GM19438 (cell line): ENCODE measurements around the gene MYL1.

Experiments used
- ATAC-seq: cut with Tn5 transposase; IDR thresholded peaks from one replicate; pipeline ENCODE4 v1.9.1; 2021; ENCODE audit warnings: low read depth; ENCODE audit not compliant: unreplicated experiment

Gene MYL1

DNA sequence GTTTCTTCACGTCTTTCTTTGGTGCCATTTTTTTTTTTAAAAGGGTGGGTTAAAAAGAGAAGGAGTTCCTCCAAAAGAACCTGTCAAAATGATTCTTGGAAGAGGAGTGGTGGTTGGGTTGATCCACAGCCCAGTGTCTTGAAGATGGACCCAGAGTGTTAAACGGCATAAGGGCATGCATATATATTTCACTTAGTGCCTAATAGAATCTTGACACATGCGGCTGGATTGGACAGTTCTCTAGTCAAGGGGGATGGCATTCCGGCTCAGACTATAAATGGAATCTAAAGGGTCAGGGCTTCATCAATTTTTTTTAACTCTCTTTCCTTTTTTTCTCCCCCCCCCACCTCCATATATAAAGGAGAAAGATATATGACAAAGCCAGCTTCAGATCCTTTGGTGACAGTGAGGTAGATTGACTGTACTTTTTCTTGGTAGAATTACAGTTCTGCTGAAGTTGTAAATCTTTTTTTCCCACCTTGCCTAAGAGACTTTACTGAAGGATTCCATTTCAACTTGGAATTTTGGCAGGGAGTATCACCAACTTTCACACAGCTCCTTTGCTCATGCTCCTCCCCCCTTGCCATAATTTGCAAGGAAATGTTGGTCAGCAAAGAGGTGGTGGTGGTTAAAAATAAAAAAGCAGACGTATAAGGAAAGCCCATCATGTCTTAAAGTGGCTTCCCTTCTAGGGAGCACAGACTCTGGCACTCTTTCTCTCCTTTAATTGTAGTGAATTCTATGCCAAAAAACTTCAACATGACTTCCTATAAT is at the start of gene MYL1:
MYL1 (minus strand) TSS at position 160 of the 774 bp plus-strand sequence; CDS start at position 28, 132 bp downstream.
- no peak for ATAC-seq

DNA sequence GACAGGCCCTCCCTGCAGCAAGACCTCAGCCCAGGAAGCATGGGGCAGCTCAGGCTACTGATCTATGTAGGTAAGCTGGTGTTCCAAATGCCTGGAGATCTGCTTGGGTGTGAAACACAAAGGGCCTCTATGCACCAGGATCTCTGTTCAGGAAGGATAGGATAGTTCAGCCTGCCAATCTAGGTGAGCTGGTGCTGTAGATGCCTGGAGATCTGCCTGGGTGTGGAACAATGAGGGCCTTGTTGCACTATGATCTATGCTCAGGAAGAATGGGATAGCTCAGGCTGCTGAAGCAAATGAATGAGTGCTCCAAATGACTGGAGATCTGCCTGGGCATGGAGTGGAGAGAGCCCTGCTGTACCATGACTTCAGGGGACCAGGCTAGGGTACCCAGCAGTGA is 48.9 kb upstream of the MYL1 start:
- ATAC-seq = no peak

DNA sequence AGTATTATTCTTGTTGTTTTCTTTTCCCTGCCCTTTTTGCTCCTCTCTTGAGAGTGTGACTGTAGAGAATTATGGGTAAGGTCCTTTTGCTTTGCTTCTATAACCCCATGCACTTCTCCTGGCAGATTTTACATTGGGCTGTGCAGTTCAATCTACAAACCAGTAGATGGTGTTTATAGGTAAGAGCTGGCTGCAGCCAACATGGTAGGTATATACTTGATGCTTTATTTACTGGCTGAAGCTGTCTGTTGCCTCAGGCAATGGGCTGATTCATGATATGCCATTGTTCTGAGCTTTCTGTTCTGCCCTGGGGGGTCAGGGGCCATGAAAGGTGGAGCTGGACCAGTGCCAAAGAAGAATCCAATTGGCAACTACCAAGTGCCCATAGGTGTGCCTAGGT is 48.3 kb upstream of the MYL1 start:
- ATAC-seq = no peak

- ATAC-seq = no peak
These were observed 45.4 kb upstream of the MYL1 start for GRCh38 chr2:210360412-210360811.

DNA sequence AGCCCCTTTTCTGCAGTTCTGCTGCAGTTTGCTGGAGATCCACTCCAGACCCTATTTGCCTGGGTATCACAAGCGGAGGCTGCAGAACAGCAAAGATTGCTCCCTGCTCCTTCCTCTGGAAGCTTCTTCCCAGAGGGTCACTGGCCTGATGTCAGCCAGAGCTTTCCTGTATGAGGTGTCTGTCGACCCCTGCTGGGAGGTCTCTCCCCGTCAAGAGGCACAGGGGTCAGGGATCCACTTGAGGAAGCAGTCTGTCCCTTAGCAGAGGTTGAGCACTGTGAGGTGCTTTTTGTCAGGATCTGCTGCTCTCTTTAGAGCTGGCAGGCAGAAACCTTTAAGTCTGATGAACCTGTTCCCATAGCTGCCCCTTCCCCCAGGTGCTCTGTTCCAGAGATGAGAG is 42.0 kb upstream of the MYL1 start:
- no peak for ATAC-seq

- ATAC-seq = no peak
These were observed 22.2 kb upstream of the MYL1 start for GRCh38 chr2:210337159-210337558.

GRCh38 chr2:210324906-210325305 is 9.9 kb upstream of the MYL1 start:
- ATAC-seq = no peak

DNA sequence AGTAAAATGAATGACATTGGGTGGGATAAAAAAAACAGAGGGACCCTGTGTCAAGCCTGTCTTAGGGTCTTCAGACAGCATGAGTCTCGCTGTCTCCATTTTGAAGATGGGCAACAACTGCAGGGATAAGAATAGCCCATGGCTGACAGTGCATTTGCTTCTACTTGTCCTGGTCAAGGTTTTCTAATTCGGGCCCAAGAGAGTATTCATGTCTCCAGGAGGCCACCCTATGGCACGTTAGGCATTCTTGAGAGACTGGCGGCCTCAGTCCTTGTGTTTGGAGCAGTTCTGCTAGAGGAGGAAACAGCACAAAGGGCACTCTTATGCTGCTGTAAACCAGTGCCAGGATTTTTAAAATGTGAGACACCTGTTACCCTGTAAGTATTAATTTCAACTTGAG is 9.5 kb upstream of the MYL1 start:
- no peak for ATAC-seq

- no peak for ATAC-seq
These were observed 8.0 kb upstream of the MYL1 start for GRCh38 chr2:210323003-210323402.

- no peak for ATAC-seq
These were observed 3.9 kb upstream of the MYL1 start for GRCh38 chr2:210318891-210319290.

DNA sequence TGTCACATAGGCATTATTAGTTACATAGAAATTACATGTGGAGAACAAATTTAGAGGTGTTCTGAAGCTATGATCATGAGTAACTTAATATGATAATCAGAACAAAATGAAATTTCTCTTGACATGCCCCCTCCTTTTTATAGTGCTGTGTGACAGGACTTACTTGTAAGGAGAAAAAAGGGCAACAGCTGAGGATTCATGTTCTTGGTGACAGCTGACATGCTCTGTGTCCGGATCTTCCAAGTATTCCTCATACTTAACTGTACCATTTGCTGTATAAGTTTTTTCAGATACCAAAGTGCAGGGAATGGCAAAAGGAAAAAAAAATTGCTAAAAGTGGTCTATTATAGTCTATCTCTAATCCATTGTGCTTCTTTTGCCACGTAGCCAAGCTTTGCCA is 3.5 kb upstream of the MYL1 start:
- ATAC-seq = no peak

GRCh38 chr2:210310550-210310949 is 4.4 kb downstream of the MYL1 start:
- no peak for ATAC-seq

DNA sequence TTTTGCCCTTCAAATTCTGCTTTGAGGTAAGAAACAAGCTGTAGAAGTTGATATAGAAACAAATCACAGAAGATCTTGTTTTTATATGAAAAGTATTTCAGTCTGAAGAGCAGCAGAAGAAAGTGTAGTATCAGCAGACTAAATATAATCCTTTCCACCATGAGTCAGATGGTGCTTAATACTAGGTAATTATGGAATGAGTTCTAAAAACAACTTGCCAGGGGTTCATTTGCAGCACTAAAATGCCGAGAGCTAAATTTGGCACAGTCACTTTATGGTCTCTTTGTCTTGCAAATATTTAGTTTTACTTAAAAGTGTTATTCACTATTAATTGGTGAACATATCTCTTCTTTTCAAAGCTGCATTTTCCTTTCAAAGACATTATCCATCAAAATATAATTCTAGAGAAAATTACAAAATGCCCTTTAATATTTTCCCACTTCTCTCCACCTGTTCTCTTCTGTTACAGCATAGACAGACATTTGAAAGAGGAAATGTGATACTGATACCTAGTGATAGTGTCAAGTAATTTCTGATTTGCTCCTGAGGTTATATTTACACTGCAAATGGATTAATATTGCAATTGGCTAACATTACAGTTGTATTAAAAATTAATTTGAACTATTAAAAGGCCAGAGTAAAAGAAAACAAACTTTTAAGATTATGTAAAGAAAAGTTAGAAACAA is 5.3 kb downstream of the MYL1 start:
- ATAC-seq = no peak

DNA sequence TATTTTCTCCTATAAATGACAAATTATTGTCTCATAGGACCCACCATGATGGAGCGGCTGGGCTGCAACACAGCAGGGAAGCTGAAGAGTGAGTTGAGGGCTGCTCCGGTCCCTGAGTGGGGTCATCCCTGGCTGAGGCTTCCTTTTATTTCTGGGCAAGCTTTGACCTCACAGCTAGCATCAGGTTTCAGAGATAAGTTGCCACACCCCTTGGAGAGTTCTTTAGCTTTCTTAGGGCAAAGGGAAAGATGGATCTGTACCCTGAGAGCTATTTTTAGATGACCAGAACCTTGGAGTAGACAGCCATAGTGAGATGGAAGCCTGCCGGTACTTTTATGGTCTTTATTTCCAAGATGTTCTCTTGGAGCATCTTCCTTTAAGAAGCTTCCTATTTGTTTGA is 11.5 kb downstream of the MYL1 start:
- no peak for ATAC-seq

- no peak for ATAC-seq
These were observed 12.6 kb downstream of the MYL1 start for GRCh38 chr2:210302326-210302725.

DNA sequence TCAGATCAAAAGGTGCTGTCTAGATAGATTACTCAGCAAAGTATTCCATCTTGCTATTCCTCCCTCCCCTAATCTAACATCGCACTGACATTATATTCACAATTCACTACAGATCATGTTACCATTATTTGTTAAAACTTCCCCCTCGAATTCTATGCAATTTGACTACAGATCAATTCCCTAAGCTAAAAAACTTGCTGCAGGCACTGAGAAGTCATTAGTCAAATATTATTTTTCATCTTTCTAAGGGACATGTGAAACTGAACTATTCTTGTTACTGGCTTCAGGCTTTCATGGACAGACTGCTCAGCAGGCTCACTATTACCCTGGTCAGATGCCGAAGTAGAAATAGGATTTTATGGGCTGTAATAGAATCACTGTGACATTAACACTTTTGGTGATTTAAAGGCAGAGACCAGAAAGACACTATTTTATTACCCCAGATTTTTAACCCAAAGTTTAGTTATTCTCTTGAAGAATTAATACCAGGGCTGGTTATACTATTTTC is 15.1 kb downstream of the MYL1 start:
- no peak for ATAC-seq

- ATAC-seq = no peak
These were observed 26.6 kb downstream of the MYL1 start for GRCh38 chr2:210288408-210288807.

DNA sequence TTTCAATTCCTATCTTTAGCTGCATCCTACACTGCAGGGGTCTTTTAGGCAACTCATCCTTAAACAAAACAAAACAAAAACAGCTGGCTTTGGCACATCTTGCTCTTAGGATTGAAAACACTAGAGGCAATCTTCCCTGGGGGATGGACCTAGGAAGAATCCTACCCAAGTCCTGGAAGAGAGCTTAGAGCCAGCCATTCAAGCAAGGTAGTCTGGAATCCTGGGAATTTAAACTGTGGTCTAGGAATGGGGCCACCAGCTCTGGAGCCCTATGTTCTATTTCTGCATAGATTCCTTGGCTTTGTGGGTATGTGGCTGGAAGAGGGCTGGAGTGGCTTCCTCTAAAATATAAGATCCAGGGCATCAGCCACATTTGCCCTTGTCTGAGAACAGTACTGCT is 27.7 kb downstream of the MYL1 start:
- no peak for ATAC-seq

- no peak for ATAC-seq
These were observed 28.8 kb downstream of the MYL1 start for GRCh38 chr2:210286123-210286680.

DNA sequence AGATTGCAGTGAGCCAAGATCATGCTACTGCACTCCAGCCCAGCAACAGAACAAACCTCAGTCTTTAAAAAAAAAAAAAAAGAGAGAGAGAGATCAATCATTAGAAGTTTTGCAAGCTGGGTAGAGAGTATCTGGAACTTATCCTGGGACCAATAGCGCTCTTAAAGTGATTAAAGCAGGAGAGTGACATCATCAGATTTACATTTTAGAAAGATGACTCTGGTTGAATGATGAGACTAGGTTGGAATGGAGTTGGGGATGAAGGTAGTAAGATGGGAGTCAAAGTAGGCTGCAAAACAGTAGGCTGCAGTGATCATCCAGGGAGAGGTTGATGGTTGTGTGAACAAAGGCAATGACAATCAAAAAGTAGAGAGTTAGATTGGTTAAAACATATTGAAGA is 37.8 kb downstream of the MYL1 start:
- no peak for ATAC-seq

- ATAC-seq = no peak
These were observed 43.7 kb downstream of the MYL1 start for GRCh38 chr2:210271300-210271699.

DNA sequence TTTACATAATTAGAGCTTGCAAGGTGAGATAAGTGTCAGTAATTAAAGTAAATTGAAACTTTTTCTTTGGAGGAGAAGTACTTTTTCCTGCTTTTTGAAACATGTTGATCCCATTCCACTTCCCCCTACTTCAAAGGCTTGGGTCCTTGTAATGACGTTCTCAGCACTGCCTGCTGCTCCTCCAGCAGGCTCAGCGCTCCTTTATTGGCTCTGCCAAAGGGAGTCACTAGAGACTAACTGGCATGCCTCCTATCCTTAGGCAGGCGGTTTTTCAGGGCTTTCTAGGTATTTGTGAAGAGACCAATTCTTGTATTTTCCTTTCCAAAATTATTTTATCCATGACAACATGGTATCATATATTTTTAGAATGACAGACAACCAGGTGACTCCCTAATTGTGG is 45.8 kb downstream of the MYL1 start:
- ATAC-seq = no peak
